HG03342 (cell line): ENCODE results near the gene ATP7B.
"Not testable (repeated sequence)": the region's sequence is repeated elsewhere in the genome, so short reads cannot be mapped to it uniquely, and the experiment has no call there.

ENCODE experiments used
- ATAC-seq: cut with Tn5 transposase; IDR thresholded peaks from one replicate; pipeline ENCODE4 v1.9.1; 2021; ENCODE audit warnings: mild to moderate bottlenecking, moderate library complexity; ENCODE audit not compliant: unreplicated experiment

Gene ATP7B

DNA sequence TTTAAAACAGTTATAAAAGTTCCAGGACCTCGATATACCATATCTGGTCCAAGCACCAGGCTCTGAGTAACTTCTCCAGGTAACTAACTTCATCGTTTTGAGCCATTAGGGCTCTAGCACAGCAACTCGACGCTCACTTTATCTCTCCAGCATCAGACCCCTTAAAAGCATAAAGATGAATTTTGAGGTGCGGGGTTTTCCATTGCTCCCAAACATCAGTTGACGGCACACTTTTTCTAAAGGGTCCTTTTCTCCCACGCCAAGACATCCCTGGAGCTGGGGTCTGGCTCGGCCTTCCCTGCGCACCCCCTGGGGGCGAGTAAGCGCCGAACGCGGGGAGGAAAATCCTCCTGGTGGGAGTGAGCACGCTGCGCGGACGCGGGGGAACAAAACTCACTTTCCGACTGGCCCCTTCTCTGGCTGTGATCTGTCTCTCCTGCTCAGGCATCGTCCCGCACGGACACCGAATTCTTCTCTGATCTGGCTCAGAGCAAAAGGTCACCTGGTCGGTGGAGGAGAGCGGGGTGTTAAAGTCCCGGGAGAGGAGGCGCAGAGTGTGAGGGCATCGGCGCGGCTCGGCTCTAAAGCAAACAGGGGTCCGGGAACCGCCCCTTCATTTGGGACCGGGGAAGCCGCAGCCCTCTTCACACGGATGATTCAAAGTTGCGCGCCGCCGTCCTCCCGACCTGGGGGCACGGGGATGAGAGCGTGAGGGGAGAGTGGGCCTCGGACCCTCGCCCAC is at the start of gene ATP7B:
ATP7B (minus strand) TSS at position 561 of the 742 bp plus-strand sequence; CDS start at position 448, 113 bp downstream.
- no peak for ATAC-seq

- no peak for ATAC-seq
Observed at GRCh38 chr13:52053460-52053859, 42.2 kb upstream of the ATP7B start.

- ATAC-seq: no peak
Observed at GRCh38 chr13:52051400-52051799, 40.1 kb upstream of the ATP7B start.

DNA sequence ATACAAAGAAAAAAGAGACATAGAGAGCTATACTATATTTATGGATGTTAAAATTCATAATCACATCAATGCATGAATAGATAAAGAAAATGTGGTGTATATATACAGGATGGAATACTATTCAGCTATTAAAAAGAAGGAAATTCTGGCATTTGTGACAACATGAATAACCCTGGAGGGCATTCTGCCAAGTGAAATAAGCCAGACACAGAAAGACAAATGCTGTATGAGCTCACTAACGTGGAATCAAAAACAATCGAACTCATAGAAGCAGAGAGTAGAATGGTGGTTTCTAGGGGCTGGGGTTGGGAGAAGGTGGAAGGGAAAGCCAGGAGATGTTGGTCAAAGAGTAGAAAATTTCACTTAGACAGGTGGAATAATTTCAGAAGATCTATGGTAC is 37.3 kb upstream of the ATP7B start:
- no peak for ATAC-seq

GRCh38 chr13:52047463-52047862 is 36.2 kb upstream of the ATP7B start:
- ATAC-seq: no peak

DNA sequence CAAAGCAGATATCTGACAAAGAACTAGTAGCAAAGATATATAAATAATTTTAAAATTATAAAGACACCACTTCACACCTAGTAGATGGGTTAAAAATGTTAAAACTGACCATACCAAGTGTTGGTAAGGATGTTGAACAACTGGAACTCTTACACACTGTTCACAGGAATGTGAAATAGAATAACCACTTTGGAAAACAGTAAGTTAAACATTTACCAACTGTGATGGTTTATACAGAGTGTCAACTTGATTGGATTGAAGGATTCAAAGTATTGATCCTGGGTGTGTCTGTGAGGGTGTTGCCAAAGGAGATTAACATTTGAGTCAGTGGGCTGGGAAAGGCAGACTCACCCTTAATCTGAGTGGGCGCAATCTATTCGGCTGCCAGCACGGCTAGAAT is 32.4 kb upstream of the ATP7B start:
- no peak for ATAC-seq

- no peak for ATAC-seq
Observed at GRCh38 chr13:52036037-52036436, 24.8 kb upstream of the ATP7B start.

DNA sequence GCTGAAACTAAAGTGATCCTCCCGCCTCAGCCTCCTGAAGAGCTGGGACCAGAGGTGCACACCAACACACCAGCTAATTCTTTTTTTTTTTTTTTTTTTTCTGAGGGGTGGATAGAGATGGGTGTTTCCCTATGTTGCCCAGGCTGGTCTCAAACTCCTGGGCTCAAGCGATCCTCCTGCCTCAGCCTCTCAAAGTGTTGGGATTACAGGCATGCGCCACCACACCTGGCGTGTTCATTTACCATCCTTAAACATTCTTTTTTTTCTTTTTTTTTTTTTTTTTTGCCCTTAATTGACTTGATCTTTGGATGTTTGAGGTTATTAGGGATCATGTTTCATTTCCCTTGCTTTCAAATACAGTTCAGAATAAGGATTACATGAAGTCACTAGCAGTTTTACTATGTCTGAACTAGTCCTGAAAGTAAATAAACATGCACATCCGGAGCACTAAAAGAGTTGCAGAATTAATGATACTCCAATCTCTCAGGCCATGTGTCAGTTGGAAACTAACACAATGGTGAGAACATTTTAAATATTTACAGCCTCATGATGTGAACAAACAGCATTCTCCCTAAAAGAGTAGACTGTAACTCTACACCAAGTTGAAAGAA is 23.5 kb upstream of the ATP7B start:
- no peak for ATAC-seq

GRCh38 chr13:52033039-52033438 is 21.8 kb upstream of the ATP7B start:
- no peak for ATAC-seq

DNA sequence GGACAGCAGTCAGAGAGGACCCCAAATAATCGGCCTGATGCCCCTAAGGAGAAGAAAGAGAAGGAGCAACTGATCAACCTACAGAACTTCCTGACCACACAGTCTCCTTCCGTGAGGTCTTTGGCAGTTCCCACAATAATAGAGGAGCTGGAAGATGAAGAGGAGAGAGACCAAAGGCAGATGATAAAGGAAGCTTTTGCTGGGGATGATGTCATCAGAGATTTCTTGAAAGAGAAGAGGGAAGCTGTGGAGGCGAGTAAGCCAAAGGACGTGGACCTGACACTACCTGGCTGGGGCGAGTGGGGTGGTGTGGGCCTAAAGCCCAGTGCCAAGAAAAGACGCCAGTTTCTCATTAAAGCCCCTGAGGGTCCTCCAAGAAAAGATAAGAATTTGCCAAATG is 19.2 kb upstream of the ATP7B start:
- not testable (repeated sequence) for ATAC-seq

DNA sequence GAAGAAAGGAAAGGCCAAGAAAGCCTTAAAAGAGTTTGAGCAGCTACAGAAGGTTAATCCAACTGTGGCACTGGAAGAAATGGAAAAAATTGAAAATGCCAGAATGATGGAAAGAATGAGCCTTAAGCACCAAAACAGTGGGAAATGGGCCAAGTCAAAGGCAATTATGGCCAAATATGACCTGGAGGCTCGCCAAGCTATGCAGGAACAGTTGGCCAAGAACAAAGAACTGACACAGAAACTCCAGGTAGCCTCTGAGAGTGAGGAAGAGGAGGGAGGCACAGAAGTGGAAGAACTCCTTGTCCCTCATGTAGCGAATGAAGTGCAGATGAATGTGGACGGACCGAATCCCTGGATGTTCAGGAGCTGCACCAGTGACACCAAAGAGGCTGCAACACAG is 18.3 kb upstream of the ATP7B start:
- no peak for ATAC-seq

DNA sequence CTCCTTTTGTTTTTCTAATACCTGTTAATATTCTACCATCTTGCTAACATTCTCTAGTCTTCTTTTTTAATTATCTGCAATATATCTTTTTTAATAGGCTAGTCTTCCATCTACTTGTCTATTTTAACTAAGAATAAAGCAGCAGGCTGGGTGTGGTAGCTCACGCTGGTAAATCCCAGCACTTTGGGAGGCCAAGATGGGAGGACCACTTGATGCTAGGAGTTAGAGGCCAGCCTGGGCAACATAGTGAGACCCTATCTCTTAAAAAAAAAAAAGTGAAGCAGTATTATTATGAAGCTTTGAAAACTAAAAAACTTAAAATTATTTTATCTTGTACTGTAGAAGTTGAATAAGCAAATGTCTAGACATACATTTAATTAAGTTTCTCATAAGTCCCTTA is 16.6 kb upstream of the ATP7B start:
- ATAC-seq: no peak

GRCh38 chr13:52026246-52026626 is 15.0 kb upstream of the ATP7B start:
- no peak for ATAC-seq

DNA sequence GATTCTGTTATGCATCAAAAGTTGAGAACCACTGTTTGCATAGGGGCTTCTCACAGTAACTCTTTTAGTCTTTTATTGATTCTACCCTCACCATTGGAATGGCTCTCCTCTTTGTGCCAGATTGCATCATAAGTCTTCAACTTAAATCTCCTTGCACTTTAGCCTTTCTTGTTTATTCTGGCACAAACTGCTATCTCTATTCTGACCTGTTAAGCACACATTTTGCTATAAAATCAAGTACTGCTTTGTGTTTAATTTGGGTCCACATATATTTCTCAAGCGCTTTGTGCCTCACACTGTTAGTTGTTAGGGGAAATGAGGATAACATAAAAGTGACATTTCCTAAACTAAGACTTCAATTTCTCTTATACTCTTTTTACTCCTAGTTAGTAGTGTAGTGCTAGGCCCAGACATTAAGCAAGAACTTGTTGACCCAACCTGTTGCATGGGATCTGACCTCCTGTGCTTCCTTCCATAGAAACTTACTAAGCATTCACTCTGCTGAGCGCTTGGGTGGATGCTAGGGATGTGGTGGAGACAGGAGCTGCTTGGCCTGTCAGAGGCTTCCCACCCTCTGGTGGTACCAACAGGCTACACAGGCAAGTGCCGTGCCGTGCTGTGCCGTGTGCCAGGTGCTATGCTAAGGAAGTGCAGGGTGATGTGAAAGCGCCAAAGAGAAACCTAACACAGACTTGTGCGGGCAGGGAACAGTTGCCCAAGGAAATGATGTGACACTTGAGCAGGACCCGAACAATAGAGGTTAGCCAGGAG is 14.4 kb upstream of the ATP7B start:
- ATAC-seq: no peak

DNA sequence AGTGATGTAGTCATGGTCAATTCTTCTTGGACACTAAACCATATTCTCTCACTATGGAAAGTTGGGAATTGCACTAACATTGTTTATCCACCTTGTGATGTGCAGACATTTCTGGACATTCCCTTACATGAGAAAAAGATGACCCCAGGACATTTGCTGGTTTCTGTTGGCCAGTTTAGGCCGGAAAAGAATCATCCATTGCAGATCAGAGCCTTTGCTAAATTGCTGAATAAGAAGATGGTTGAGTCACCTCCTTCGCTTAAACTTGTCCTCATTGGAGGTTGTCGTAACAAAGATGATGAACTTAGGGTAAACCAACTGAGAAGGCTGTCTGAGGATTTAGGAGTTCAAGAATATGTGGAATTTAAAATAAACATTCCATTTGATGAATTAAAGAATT is 13.2 kb upstream of the ATP7B start, which contains the start of gene UTP14C:
UTP14C (plus strand) TSS at position 211 of the 400 bp plus-strand sequence. CDS start 4,114 bp downstream, outside the sequence.
- no peak for ATAC-seq

- no peak for ATAC-seq
Observed at GRCh38 chr13:52022356-52022755, 11.1 kb upstream of the ATP7B start.

DNA sequence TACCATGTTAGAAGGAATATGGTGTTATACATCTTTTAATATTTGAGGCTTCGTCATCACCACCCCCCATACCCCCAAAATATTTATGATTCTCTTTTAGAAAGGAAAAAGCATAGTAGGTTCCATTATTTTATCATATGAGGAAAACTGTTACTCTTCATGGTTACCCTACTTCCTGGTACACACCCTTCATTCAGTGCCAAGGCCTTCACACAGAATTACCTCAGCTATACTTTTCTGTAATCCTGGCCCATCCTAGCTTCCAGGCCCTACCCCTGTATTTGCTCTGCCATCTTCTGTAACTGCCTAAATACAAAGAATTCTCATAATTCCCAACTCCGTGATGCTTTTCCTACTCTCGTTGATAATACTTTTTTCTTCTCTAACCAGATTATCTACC is 8.9 kb upstream of the ATP7B start:
- ATAC-seq: no peak

DNA sequence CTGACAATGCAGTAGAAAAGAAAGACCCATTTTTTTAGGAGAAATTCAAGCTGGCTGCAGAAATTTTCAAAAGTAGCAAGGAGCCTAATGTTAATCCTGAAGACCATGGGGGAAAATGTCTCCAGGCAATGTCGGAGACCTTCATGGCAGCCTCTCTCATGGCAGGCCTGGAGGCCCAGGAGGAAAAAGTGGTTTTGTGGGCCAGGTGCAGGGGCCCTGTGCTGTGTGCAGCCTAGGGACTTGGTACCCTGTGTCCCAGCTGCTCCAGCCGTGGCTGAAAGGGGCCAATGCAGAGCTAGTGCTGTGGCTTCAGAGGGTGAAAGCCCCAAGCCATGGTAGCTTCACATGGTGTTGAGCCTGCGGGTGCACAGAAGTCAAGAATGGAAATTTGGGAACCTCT is 5.0 kb upstream of the ATP7B start:
- ATAC-seq: no peak

- no peak for ATAC-seq
Observed at GRCh38 chr13:52012512-52012836, 1.2 kb upstream of the ATP7B start.

DNA sequence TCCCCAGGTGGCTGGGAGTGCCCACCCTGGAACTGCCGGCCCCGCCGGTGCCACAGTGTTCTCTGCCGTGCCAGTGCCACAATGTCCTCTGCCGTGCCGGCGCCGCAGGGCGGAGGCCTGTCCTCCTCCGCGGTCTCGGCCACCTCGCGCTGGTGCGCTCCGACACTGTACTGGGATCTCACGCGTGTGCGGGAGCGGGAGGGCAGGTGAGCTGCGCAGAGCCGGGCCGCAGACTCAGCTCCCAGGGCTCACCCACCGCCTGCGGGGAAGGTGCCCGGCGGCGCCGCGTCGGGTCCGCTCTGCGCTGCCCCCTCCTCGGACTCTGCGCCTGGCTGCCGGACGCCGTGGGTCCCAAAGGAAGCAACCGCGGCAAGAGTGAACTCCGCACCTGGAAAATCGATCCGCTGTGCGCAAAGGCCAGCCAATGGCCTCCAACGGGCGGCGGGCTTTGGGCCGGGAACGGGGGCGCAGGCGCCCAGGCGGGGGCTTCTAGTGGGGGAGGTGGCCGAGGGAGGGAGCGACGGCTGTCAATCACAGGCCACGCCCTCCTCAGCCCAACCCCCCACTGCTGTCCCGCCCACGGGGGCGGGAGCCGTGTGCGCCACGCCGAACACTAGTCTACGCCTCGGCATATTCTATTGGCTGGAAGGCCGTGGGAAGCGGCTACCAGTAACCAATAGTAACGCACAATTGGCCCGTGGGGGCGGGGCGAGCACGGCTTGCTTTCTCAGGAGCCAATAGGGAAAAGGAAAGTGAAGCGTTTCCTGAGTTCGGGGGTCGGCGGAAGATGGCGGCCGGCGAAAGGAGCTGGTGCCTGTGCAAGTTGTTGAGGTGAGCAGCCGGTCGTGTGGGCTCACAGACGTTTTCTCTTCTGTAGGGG is 622 bp upstream of the ATP7B start, which contains the start of gene ALG11:
ALG11 (plus strand) TSS at position 767 of the 880 bp plus-strand sequence; CDS start at position 788, 21 bp downstream.
- peak; percentile 99 for ATAC-seq

DNA sequence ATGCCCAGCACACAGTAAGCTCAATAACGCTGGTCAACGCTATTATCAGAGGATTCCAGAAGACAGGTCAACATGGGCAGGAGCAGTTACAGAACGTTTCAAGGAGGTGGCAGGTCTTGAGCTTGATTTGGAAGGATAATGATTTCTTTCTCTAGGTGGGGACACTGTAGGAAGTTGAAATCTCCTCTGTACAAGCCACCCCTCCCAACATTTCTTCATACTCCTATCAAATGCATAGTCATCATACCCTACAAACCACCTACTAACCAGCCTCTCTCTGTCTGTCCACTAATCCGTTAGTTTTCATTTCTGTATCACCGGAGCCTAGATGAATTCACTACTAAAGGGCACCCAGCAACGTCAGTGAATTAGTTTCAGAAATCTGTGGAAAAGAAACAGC is 1.3 kb downstream of the ATP7B start:
- no peak for ATAC-seq
